HG02571 (cell line): ENCODE results near the gene PRDX6.
"Not testable (repeated sequence)": the region's sequence is repeated elsewhere in the genome, so short reads cannot be mapped to it uniquely, and the experiment has no call there.

Source experiments
- ATAC-seq: cut with Tn5 transposase; IDR thresholded peaks from one replicate; pipeline ENCODE4 v1.9.1; 2021; ENCODE audit warnings: mild to moderate bottlenecking, moderate library complexity; ENCODE audit not compliant: unreplicated experiment

The PRDX6 gene, protein sequence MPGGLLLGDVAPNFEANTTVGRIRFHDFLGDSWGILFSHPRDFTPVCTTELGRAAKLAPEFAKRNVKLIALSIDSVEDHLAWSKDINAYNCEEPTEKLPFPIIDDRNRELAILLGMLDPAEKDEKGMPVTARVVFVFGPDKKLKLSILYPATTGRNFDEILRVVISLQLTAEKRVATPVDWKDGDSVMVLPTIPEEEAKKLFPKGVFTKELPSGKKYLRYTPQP

DNA sequence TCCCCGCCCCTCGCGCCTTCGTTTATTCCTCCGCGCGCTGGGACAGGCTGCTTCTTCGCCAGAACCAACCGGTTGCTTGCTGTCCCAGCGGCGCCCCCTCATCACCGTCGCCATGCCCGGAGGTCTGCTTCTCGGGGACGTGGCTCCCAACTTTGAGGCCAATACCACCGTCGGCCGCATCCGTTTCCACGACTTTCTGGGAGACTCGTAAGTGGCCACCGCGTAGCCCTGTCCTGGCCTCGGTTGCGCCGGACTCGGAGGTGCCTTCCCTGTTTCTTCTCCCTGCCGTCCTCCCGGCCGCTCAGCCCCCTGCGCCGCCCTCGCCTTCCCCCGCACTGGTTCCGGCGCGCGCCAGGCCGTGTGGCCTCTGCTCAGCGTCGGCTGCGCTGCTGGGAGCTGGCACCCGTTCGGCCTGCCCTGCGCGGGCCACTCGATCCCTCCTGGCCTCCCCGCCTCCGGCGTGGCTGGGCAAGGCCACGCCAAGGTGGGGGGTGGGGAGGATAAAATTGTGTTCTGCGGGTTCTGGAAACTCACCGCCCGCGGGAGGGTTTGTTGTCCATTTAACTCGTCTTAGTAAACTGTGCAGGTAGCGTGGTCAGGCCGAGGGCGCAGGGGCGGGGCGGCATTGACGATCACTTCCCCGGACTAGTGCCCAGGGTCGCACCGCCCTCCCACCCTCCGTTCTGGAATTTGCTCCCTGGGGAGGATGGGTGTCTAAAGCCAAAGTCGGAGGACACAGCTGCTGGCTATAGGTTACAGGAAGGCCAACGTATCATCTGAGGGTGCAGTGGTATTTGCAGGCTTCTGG is at the start of gene PRDX6:
Gene PRDX6, plus strand, starts transcription at position 50 of the 808 bp plus-strand sequence. Its CDS starts 63 bp downstream, at position 113.
- peak; percentile 58 for ATAC-seq

DNA sequence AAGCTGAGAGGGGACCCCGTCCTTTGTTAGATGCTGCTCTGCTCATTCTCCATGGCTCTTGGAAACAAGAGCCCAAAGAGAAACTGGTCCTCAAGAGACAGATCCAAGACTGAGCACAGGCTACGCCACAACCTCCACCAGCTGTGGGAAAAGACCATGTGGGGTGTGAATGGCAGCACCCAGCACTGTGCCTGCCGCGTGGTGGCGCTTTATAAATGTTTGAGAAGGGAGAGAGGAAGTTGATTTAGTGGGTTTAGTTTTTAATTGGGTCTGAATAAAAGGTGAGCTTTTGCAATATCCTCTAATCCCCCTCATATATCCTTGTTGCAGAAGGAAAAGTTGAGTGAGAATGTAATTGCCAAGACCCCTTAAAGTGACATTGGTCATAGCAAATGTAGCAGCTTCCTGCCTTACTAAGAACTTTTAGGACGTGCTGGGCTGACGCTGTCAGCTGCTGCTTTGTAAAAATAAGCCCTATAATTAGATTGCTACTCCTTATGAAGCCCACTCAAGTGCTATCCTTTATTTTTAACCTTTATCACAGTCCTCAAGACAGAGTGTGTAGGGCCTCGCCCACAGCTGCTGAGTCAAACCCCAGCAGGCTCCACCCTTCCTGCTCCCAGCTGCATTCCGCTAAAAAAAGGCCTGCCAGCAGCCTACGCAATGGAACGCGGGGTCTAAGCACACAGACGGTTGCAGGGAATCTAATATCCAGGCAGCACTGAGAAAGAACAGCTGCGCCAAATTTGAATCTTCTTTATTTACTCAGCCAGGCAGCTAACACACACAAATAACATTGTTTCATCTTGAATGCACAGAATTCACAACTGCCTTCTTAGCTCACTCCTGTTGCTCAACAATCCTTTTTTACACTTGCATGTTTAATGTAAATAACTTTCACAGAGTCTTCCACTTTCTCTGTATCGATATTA is 47.4 kb upstream of the PRDX6 start:
- ATAC-seq, result peak; percentile 69

DNA sequence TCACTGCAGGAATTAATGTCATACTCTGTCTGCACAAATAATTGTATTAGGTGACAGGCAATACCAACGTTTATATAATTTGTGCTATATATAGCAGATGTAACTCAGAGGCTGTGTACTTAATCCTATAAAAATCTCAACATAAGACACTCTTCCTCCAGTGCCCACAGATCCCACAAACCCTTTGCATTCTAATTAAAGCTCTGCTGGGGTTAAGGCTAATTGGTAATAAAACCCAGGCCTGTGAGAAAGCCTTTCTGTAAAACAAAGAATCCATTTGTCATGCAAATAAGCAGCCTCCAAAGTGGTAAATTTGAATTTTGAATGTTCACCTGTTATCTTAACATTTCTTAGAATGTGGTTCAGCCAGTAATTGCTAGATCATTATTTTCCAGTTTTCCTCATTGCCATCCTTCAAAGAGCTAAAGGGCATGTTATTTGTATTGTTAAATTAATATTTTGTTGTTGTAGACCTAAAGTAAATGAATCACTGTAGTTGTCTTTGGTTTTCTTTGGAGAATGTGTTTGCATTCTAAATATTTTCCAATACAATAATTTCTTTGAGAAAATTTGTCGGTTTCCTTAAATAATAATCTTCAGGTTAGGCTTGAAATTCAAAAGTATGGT is 46.3 kb upstream of the PRDX6 start:
- ATAC-seq, result no peak

DNA sequence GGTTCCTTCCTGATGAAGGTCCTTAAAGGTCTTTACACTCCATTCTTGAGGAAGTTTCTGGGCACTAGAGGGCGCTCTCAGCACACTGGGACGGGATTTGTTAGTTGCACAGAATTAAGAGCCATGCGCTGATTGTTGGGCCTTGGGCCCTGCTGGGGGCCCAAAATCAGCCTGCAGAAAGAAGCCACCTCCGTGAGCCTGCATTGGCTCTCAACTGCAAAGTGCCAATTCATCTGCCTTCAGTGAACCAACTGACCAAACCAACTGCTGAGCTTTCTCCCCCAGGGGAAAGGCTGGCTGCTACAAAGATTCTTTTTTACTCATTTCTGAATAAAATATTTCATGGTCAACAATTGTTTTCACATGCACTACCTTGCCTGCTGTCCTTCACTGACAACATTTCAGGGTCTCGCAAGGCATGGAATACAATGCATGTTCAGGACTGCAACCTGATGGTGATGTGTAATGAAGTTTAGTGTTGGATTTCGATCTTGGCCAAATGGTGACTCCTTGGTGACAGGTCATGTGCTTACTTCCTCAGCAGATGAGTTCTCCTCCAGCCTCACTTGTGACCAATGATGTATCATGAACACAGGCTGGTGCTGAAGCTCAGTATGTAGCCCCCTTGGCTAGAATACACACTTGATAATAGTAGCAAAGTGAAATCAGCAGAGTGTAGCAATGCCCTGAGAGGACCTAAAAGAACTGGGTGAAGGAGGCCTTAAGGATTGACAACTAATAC is 45.7 kb upstream of the PRDX6 start:
- ATAC-seq, result no peak

DNA sequence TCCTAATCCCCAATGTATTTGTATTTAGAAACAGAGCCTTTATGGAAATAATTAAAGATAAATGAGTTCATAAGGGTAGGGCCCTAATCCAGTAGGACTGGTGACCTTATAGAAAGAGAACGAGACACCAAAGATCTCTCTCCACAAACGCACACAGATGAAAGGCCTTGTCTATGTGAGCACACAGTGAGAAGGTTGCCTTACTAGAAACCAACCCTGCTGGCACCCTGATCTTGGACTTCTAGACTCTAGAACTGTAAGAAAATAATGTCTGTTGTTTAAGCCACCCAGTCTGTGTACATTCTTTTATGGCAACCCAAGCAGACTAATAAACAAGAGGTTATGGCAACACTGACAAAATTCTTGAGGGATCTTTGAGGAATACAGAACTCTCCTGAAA is 44.8 kb upstream of the PRDX6 start:
- ATAC-seq, result no peak

DNA sequence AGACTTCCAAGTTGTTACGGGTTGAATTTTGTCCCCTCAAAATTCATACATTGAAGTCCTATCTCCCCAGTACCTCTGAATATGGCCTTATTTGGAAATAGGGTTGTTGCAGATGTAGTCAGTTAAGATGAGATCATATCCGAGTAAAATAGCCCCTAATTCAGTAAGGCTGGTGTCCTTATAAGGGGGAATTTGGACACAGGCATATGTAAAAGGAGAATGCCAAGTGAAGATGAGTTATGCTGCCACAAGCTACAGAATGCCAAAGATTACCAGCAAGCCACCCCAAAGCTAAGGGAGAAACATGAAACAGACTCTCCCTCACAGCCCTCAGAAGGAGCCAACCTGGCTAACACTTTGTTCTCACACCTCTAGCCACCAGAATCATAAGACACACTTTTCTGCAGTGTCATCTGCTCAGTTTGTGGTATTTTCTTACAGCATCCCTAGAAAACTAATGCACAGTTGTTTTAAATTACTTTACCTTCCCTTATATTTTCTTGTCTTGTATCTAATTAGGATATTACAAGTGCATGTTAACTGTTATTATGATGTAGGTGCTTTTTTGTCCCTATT is 43.3 kb upstream of the PRDX6 start:
- no peak for ATAC-seq

DNA sequence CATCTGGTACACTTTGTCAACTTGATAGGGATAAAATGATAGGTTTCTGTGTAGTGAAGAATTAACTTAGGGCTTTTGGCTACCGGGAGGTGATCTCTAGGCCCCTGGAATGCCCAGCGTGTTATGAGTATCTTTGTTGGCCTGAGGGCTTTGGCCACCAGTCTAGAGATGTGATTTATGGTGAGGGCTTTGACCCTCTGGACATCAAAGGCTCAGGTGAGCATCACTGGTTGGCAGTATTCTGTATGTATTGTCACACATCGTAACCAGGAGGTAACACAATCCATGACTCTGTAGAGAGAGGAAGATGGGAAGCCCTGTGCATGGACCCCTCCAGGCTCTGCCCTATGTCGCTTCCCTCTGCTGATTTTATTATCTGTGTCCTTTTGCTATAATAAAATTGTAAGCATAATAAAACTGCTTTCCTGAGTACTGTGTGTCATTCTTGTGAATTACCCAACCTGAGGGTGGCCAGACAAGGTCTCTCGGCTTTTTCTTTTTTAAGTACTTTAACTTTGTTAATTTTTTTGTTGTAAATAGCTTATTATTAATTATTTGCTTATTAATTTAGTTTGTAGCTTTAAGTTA is 40.2 kb upstream of the PRDX6 start:
- ATAC-seq, result no peak

DNA sequence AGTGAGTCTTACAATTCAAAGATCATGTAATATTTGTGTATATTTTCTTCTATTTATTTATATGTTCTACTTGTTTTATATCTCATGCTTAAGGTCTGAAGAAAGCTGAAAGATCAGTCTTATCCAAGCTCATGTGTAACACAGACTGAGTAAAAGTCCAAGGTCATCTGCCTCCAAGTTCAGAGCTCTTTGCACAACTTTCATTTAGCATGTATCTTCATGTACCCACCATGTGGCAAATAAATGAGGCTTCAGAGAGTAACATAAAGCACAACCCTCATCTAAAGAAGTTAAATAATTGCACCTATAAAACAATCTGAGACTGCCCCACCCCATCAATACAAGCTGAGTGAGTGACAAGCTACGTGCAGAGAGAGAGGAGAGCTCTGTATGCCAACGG is 38.5 kb upstream of the PRDX6 start:
- no peak for ATAC-seq

DNA sequence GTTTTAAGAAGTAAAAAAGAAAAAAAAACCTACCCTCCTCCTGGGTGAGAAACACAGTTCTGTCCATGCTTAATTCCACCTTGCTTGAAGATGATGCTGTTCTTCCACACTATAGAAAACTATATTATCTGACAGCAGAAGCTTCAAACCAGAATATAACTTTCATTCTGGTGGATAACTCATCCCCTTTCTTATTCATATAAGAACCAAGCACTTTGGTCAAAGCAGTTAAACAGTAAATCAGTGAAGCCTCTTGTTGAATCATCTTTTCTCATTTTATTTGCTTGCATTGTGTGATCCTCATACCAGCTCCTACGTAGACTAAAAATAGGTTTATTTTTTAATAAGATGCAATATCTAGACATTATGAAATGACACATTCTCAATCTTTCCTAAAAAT is 36.7 kb upstream of the PRDX6 start:
- no peak for ATAC-seq

DNA sequence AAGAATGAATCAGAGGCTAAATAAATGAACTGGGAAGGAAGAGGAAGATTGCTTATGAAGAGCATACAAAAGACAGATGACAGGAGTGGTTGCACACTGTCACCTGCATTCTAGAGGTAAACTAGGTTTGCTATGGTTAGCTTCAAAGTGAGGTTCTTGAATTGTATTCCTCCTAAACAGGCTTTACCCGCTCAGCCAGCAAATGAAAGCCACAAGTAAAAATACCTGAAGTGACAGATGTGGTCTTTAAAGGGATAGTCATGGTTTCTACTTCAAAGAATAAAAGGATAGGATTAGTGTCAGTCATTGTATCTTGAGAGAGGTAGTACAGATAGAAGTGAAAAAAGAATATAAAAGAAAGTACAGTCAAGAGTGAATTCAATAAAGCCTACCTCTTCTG is 32.4 kb upstream of the PRDX6 start:
- ATAC-seq, result no peak

DNA sequence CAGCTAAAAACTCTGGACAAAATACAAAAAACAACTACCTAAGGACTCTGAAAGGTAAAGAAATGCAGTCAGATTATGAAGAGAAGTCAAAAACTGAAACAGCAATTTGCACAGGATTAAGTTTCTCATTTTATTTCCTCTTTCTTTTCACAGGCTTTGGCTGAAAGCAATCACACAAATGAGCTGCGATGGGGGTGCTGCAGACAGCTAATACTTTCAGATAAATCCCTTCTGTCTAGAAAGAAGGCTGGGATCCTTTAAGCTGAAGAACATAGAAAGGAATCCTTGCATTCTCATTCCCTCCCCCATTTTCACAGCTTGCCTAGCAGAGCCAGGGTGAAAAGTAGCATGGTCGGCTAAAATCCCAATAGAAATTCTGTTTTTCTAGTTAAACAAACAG is 32.0 kb upstream of the PRDX6 start:
- ATAC-seq, result no peak

DNA sequence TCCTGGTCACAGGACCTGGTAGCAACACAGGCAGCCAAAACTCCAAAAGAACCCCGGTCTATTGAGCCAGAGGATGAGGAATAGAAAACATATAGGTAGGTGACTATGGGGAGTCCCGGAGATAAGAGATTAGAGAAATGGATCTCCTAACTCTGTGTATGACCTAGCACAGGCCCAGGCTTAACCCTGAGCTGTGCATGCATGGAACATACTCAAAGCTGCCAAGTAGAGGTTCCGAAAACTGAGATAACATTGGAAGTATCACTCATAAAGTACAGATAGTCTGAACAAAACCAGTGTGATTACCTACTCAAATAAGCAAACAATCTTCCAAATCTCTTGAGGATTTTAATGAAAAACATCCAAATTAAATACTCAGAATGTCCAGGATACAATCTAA is 31.5 kb upstream of the PRDX6 start:
- ATAC-seq, result no peak

DNA sequence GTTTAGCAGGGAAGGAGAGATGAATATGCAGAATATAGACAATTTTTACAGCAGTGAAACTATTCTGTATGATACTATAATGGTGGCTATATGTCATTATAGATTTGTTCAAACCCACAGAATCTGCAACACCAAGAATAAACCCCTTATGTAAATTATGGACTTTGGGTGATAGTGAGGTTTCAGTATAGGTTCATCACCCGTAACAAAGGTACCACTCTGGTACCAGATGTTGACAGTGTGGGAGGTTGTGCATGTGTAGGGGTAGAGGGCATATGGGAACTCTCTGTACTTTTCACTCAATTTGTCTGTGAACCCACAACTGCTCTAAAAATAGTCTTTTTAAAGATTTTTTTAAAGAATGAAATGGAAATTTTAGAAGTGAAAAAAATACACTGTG is 29.9 kb upstream of the PRDX6 start:
- ATAC-seq, result no peak

DNA sequence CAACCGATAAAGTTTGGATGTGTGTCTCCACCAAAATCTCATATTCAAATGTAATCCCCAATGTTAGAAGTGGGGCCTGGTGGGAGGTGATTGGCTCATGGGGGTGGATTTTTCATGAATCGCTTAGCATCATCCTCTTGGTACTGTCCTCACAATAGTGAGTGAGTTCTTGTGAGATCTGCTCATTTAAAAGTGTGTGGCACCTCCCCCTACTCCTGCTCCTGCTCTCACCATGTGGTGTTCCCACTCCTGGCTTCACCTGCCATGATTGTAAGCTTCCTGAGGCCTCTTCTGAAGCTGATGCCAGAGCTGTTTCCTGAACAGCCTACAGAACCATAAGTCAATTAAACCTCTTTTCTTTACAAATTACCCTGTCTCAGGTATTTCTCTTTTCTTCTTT is 28.2 kb upstream of the PRDX6 start:
- ATAC-seq, result no peak

DNA sequence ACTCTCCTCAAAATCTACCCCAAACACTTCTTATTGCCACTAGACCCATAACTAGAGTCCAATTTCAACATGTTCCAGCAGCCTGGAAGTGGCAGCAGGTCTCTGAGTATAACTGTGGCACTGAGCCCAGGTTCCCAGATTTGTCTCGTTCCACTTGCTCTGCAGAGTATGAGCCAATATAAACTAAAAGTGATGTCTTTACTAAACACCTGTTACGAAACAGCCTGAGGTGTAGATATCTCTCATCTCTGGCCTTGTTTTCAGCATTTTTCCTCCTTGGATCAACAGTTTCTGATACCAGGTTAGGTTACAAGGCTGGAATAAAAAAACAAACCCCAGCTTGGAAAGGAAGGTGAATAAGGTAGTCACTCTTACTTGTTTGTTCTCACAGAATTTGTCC is 25.2 kb upstream of the PRDX6 start:
- no peak for ATAC-seq

DNA sequence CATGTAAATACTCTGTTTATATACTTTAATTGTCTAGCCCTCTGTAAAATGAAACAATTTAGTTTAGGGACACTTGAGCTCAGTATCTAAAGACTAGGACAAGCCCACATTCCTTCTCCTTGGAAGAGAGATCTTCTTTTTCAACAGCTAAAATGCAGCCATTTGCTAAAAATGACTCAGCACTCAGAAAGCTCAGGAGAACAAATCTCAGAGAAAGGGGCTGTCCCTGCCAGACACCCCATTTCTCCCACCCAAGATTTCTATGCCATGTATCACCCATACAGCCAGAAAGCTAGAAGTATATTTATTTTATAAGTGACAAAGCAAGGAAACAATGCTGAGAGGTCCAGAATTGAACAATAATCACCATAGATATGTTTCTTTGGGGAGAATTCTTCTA is 23.2 kb upstream of the PRDX6 start:
- no peak for ATAC-seq

DNA sequence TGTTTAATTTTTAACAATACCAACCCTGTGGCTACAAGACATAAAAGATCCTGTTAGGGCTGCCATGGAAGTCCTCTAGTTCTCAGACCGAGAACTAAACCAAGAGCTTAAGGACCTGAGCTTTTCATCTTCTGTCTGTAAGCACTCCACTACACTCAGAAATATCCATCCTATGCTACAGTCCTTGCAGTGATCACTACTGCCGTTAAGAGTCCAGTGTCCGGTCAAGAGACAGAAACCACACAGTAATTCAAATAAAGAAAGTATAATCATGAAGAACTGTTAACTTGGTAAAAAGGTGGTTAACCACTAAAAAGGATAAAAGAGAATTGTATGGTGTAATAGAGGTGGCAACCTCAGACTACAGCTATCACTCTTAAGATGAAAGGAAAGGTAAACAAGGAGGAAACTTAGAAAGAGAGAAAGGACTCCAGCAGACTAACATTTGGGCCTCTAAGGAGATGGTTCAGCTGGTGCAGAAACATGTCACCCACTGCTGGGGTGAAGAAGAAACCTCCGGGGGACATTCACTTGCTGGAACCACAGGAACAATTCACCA is 22.1 kb upstream of the PRDX6 start:
- ATAC-seq, result no peak

DNA sequence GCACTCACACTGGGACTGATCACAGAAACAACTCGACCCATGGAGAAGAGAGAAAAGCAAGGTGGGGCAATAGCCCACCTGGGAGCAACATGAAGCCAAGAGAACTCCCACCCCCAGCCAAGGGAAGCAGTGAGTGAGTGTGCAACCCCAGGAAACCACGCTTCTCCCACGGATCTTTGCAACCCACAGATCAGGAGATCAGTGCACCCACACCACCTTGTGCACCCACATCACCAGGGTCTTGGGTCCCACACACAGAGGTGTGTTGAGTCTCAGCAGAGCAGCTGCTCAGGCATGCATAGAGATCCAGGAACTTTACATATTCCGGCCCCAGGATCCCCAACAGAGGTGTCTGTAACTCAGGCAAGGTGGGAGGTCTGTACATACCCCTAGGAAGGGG is 17.2 kb upstream of the PRDX6 start:
- ATAC-seq, result no peak

DNA sequence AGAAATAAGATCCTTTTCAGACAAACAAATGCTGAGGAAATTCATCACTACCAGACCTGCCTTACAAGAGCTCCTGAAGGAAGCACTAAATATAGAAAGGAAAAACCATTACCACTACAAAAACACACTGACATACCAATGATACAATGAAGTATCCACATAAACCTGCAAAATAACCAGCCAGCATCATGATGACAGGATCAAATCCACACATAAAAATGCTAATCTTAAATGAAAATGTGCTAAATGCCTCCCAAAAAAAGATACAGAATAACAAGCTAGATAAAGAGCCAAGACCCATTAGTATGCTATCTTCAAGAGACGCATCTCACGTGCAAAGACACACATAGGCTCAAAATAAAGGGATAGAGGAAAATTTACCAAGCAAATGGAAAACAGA is 14.5 kb upstream of the PRDX6 start:
- not testable (repeated sequence) for ATAC-seq
